Activated CD4-positive, alpha-beta T cell treated with anti-CD3 and anti-CD28 coated beads for 24 hours (primary cell): Measurements from ENCODE around the gene CDH8.
"Not testable (repeated sequence)": the region's sequence is repeated elsewhere in the genome, so short reads cannot be mapped to it uniquely, and the experiment has no call there.

Experiments
- DNase-seq, 2 donors: peaks; one replicate each; pipeline ENCODE4 v3.0.0-alpha.2; 2020; ENCODE audit warnings: low read depth in 2 of 2

CDH8 gene

GRCh38 chr16:61780161-61780560 lies 256.1 kb downstream of the CDH8 start:
- no peak for DNase-seq

- DNase-seq = no peak
Measured at GRCh38 chr16:61770301-61770700, 265.9 kb downstream of the CDH8 start.

GRCh38 chr16:61763991-61764390 lies 272.2 kb downstream of the CDH8 start:
- no peak for DNase-seq

- no peak for DNase-seq
Measured at GRCh38 chr16:61763013-61763412, 273.2 kb downstream of the CDH8 start.

- DNase-seq = no peak
Measured at GRCh38 chr16:61730997-61731396, 305.2 kb downstream of the CDH8 start.

- no peak for DNase-seq
Measured at GRCh38 chr16:61726701-61727100, 309.5 kb downstream of the CDH8 start.

- DNase-seq = no peak
Measured at GRCh38 chr16:61726125-61726524, 310.1 kb downstream of the CDH8 start.

GRCh38 chr16:61721544-61721943 lies 314.7 kb downstream of the CDH8 start:
- no peak for DNase-seq

GRCh38 chr16:61715393-61715792 lies 320.8 kb downstream of the CDH8 start:
- no peak for DNase-seq

- DNase-seq = no peak
Measured at GRCh38 chr16:61713787-61714186, 322.5 kb downstream of the CDH8 start.

- not testable (repeated sequence) for DNase-seq
Measured at GRCh38 chr16:61699640-61700039, 336.6 kb downstream of the CDH8 start.

GRCh38 chr16:61684541-61684940 lies 351.7 kb downstream of the CDH8 start:
- no peak for DNase-seq

- no peak for DNase-seq
Measured at GRCh38 chr16:61681673-61682072, 354.6 kb downstream of the CDH8 start.

GRCh38 chr16:61681124-61681523 lies 355.1 kb downstream of the CDH8 start:
- DNase-seq = no peak

GRCh38 chr16:61678182-61678581 lies 358.1 kb downstream of the CDH8 start:
- DNase-seq = no peak

GRCh38 chr16:61677776-61678175 lies 358.5 kb downstream of the CDH8 start:
- DNase-seq = no peak

GRCh38 chr16:61676740-61677139 lies 359.5 kb downstream of the CDH8 start:
- DNase-seq = no peak

- no peak for DNase-seq
Measured at GRCh38 chr16:61671161-61671560, 365.1 kb downstream of the CDH8 start.

GRCh38 chr16:61665512-61665911 lies 370.7 kb downstream of the CDH8 start:
- DNase-seq = no peak

- no peak for DNase-seq
Measured at GRCh38 chr16:61659936-61660335, 376.3 kb downstream of the CDH8 start.

GRCh38 chr16:61654962-61655361 lies 381.3 kb downstream of the CDH8 start:
- DNase-seq = no peak

GRCh38 chr16:61653544-61653943 lies 382.7 kb downstream of the CDH8 start:
- no peak for DNase-seq

GRCh38 chr16:61645561-61645960 lies 390.7 kb downstream of the CDH8 start:
- DNase-seq = no peak

GRCh38 chr16:61644736-61645135 lies 391.5 kb downstream of the CDH8 start:
- DNase-seq = no peak
